Stimulated activated naive CD4-positive, alpha-beta T cell treated with Interleukin-2 at 50 U/mL for 16 hours (primary cell): ENCODE results near the gene FKBP2.
A peak's percentile ranks its signal among the peaks of the same experiment; 100 is the strongest.

Source experiments
- DNase-seq: peaks from one replicate; lab custom pipeline; 2025; lab: John Stamatoyannopoulos, UW

FKBP2 gene

GRCh38 chr11:64264371-64264852 is 23.5 kb downstream of the FKBP2 start:
- DNase-seq: no peak

- no peak for DNase-seq
Observed at GRCh38 chr11:64265176-64266160, 24.6 kb downstream of the FKBP2 start.

- no peak for DNase-seq
Observed at GRCh38 chr11:64266339-64266738, 25.4 kb downstream of the FKBP2 start.

- no peak for DNase-seq
Observed at GRCh38 chr11:64267207-64267945, 26.5 kb downstream of the FKBP2 start.

- no peak for DNase-seq
Observed at GRCh38 chr11:64268025-64268892, 27.4 kb downstream of the FKBP2 start.

- DNase-seq: peak; percentile 28
Observed at GRCh38 chr11:64268893-64269539, 28.1 kb downstream of the FKBP2 start.

GRCh38 chr11:64269540-64270220 is 28.8 kb downstream of the FKBP2 start:
- DNase-seq: peak; percentile 98

GRCh38 chr11:64275031-64275800 is 34.3 kb downstream of the FKBP2 start:
- no peak for DNase-seq

GRCh38 chr11:64275841-64276240 is 34.9 kb downstream of the FKBP2 start:
- DNase-seq: no peak

GRCh38 chr11:64276653-64277431 is 35.9 kb downstream of the FKBP2 start:
- no peak for DNase-seq

- DNase-seq: no peak
Observed at GRCh38 chr11:64278576-64279190, 37.8 kb downstream of the FKBP2 start.

- DNase-seq: no peak
Observed at GRCh38 chr11:64281957-64282770, 41.3 kb downstream of the FKBP2 start.

GRCh38 chr11:64283092-64283491 is 42.2 kb downstream of the FKBP2 start:
- DNase-seq: no peak

GRCh38 chr11:64284048-64284961 is 43.4 kb downstream of the FKBP2 start, which contains the start of gene BAD:
Gene BAD (minus strand): TSS chr11:64284665. CDS start chr11:64284368, 297 bp downstream.
- peak; percentile 89 for DNase-seq

- peak; percentile 85 for DNase-seq
Observed at GRCh38 chr11:64284962-64285884, 44.3 kb downstream of the FKBP2 start, which contains the start of gene GPR137. Gene GPR137 (plus strand): TSS chr11:64285848. CDS start chr11:64286525, 677 bp downstream.
